Endothelial cell of umbilical vein (primary cell): Measurements from ENCODE around the gene PRDM16. TPM values are rescaled to one million over a fixed set of nuclear protein-coding genes. Genes with fewer than 3 reads are reported as not detected.

Experiments used
- BruUV-seq: library from RNA; stranded (reverse); fragments of 400-500 nt; replicated peaks from 2 replicates; lab custom pipeline; 2021; lab: Mats Ljungman, UMichigan
- CTCF ChIA-PET: fragments of 300-600, 350-600 bp; sonication (Branson Sonifier 250); formaldehyde crosslinking; loops from one replicate; lab custom pipeline; 2021; ENCODE audit warnings: antibody characterized with exemption, inconsistent platforms; lab: Charles Lee
- POLR2A ChIA-PET: fragments of 300-600, 350-600 bp; sonication (Branson Sonifier 250); formaldehyde crosslinking; loops from one replicate; lab custom pipeline; 2021; ENCODE audit warnings: antibody characterized with exemption, inconsistent platforms; lab: Charles Lee
- DNase-seq: peaks from one replicate; pipeline ENCODE4 v3.0.0-alpha.2; 2011; ENCODE audit warnings: low read depth, low spot score
- FAIRE-seq: peaks from 2 replicates; lab custom pipeline; 2011; peaks lifted over from hg19 to GRCh38; lab: Jason Lieb, UNC
- H2AFZ ChIP-seq: 2 replicates; pipeline ENCODE4 v1.6.0; 2012; ENCODE audit warnings: low read depth, low read length, control low read depth, inconsistent platforms
- H3K27ac ChIP-seq: 2 replicates; pipeline ENCODE4 v1.5.1; 2011; ENCODE audit warnings: low read depth, mild to moderate bottlenecking, control low read depth, low read length, moderate library complexity; ENCODE audit not compliant: insufficient read depth
- H3K27me3 ChIP-seq, 2 experiments: 2 replicates each; pipeline versions ENCODE4 v1.6.0 to v1.6.1; 2011; ENCODE audit warnings: low read length in 2 of 2, mixed read lengths in 1 of 2; ENCODE audit not compliant: control insufficient read depth in 2 of 2, insufficient read depth in 2 of 2
- H3K36me3 ChIP-seq, 2 experiments: 2 replicates in 1 of 2; 3 replicates in 1 of 2; pipeline ENCODE4 v1.5.1; 2011; ENCODE audit warnings: low read length in 2 of 2, mild to moderate bottlenecking in 1 of 2, moderate library complexity in 1 of 2; ENCODE audit not compliant: control insufficient read depth in 2 of 2, insufficient read depth in 2 of 2; ENCODE audit errors: extremely low read depth in 1 of 2
- H3K4me1 ChIP-seq: 3 replicates; pipeline ENCODE4 v1.5.1; 2011; ENCODE audit warnings: mild to moderate bottlenecking, low read length; ENCODE audit not compliant: control insufficient read depth, insufficient read depth; ENCODE audit errors: extremely low read depth
- H3K4me2 ChIP-seq: 2 replicates; pipeline ENCODE4 v1.6.1; 2011; ENCODE audit warnings: low read length, control low read depth, mixed read lengths; ENCODE audit not compliant: insufficient read depth
- H3K4me3 ChIP-seq, 3 experiments: fragments of 200-600 bp in 1 of 3; sonication (generic), shearing (Covaris generic) in 1 of 3; replicated peaks in 1 of 3; 2 replicates each; pipeline ENCODE4 v1.5.1; 2011 to 2016; ENCODE audit warnings: control low read depth in 3 of 3, low read length in 3 of 3, mild to moderate bottlenecking in 2 of 3, inconsistent platforms in 1 of 3, low read depth in 1 of 3, moderate library complexity in 1 of 3; ENCODE audit not compliant: insufficient read depth in 1 of 3
- H3K79me2 ChIP-seq: 2 replicates; pipeline ENCODE4 v1.6.0; 2012; ENCODE audit warnings: low read length, inconsistent platforms; ENCODE audit not compliant: control insufficient read depth, insufficient read depth
- H3K9ac ChIP-seq: replicated peaks from 2 replicates; pipeline ENCODE3; 2011; ENCODE audit warnings: low read length, control low read depth; ENCODE audit not compliant: insufficient read depth; ENCODE audit errors: extremely low read depth
- H3K9me1 ChIP-seq: replicated peaks from 3 replicates; pipeline ENCODE4 v1.6.0; 2011; ENCODE audit warnings: mild to moderate bottlenecking, low read length; ENCODE audit not compliant: control insufficient read depth, insufficient read depth; ENCODE audit errors: extremely low read depth
- H3K9me3 ChIP-seq: replicated peaks from 2 replicates; pipeline ENCODE4 v1.5.1; 2012; ENCODE audit warnings: low read length, inconsistent platforms; ENCODE audit not compliant: control insufficient read depth, insufficient read depth
- H4K20me1 ChIP-seq: replicated peaks from 2 replicates; pipeline ENCODE3; 2011; ENCODE audit warnings: mild to moderate bottlenecking, low read length; ENCODE audit not compliant: control insufficient read depth, insufficient read depth; ENCODE audit errors: extremely low read depth
- EZH2 ChIP-seq: IDR thresholded peaks from 2 replicates; pipeline ENCODE4 v1.6.1; 2012; ENCODE audit warnings: borderline replicate concordance, low read depth, mild to moderate bottlenecking, moderate library complexity, low read length, inconsistent platforms; ENCODE audit not compliant: severe bottlenecking
- FOS ChIP-seq: IDR thresholded peaks from 2 replicates; pipeline ENCODE4 v1.6.1; 2011; ENCODE audit warnings: mild to moderate bottlenecking, low read length, moderate library complexity, borderline replicate concordance; ENCODE audit not compliant: insufficient read depth
- GATA2 ChIP-seq: IDR thresholded peaks from 2 replicates; pipeline ENCODE4 v1.7.0; 2011; ENCODE audit warnings: low read depth, mild to moderate bottlenecking, moderate library complexity, mixed read lengths, low read length; ENCODE audit not compliant: insufficient read length, insufficient read depth
- JUN ChIP-seq: IDR thresholded peaks from 2 replicates; pipeline ENCODE4 v1.6.1; 2011; ENCODE audit warnings: borderline replicate concordance, low read depth; ENCODE audit not compliant: insufficient read length, insufficient read depth
- MYC ChIP-seq: IDR thresholded peaks from one replicate; pipeline ENCODE4 v1.6.1; 2011; ENCODE audit warnings: mild to moderate bottlenecking, low read depth, low read length
- POLR2A ChIP-seq: IDR thresholded peaks from 2 replicates; pipeline ENCODE4 v1.6.1; 2012; ENCODE audit warnings: low read depth, mild to moderate bottlenecking, control low read depth, low read length
- POLR2AphosphoS5 ChIP-seq: IDR thresholded peaks from 2 replicates; pipeline ENCODE4 v1.6.1; 2012; ENCODE audit warnings: low read depth, mild to moderate bottlenecking, control low read depth, low read length, moderate library complexity; ENCODE audit not compliant: insufficient read depth
- dilution Hi-C: fragments of 300-500 bp; cut with MboI; formaldehyde crosslinking; loops from one replicate; pipeline ENCODE4 v1.15.0; 2019; ENCODE audit warnings: low sequenced_read_pairs; ENCODE audit not compliant: extremely low pct_ligation_motif_present
- intact Hi-C: fragments of 100-400 bp; cut with micrococcal nuclease; formaldehyde crosslinking; loops from one replicate; pipeline ENCODE4 v1.10.0; 2022
- polyA plus RNA-seq, 4 experiments: library from polyadenylated mRNA; depleted of rRNA in 3 of 4; stranded (reverse) in 3 of 4; unstranded in 1 of 4; fragments of >200 nt; gene quantifications; 2 replicates each; pipeline versions ENCODE4 v1.2.1 to v1.2.3, GENCODE V29; 2011 to 2012; ENCODE audit warnings: missing spikeins in 1 of 4
- total RNA-seq: library from RNA; stranded (reverse); gene quantifications from 2 replicates; pipeline ENCODE4 v1.2.3, GENCODE V29; 2021
- TF ChIP-seq, protein P1 (sequence below): IDR thresholded peaks from 2 replicates; pipeline ENCODE4 v1.6.1; 2011; ENCODE audit not compliant: insufficient read depth, insufficient read length
- TF ChIP-seq, protein P2 (sequence below), 2 donors: IDR thresholded peaks; 1 replicate in 1 of 2; 2 replicates in 1 of 2; pipeline ENCODE4 v1.5.1; 2011; ENCODE audit warnings: low read length in 2 of 2, mild to moderate bottlenecking in 2 of 2, moderate library complexity in 2 of 2, control low read depth in 1 of 2, inconsistent platforms in 1 of 2, low read depth in 1 of 2; ENCODE audit not compliant: insufficient read depth in 1 of 2; ENCODE audit errors: extremely low read depth in 1 of 2

Gene PRDM16
- total and polyA plus RNA-seq, 2 donors (not counting 3 experiments of a cell fraction or from before 2014, with no cell fraction given): not detected

DNA sequence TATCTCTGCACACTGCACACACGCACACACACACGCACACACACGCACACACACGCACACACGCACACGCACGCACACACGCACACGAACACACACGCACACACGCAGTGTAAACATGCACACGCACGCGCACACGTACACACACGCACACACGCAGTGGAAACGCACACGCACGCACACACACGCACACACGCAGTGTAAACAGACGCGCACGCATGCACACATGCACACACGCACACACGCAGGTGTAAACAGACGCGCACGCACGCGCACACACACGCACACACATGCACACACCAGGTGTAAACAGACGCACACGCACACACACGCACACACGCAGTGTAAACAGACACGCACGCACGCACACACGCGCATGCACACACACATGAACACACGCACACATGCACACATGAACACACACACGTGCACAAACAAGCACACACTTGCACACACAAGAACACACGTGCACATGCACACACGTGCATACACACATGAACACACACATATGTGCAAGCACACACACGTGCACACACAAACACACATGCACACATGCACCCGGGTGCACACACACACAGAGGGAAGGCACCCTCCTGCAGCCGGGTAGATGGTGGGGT lies 45.2 kb downstream of the PRDM16 start:
- Histone ChIP-seq H3K27ac (no peak overlapping the region), H3K4me1 (no peaks in the 10 kb centered on the region), H3K4me3 (no peak overlapping the region), H3K79me2 (no peaks in the 10 kb centered on the region), H3K9me3 (peaks cover 6% of the 10 kb centered on the region), H3K27me3 (no peaks in the 10 kb centered on the region), H2AFZ (no peak overlapping the region), H3K9ac (no peak overlapping the region), H3K36me3 (no peaks in the 10 kb centered on the region), H3K4me2 (no peak overlapping the region), H4K20me1 (no peaks in the 10 kb centered on the region), H3K9me1 (no peaks in the 10 kb centered on the region)
- BruUV-seq: no TSS peak
- dilution Hi-C loops: no loop called here
- intact Hi-C loops: no loop called here
- POLR2A ChIA-PET: no interaction called here
- TF ChIP-seq POLR2AphosphoS5 (no peak), POLR2A (no peak), MYC (no peak), GATA2 (no peak), FOS (no peak), JUN (no peak), EZH2 (no peak)
- TF ChIP-seq, protein P1, sequence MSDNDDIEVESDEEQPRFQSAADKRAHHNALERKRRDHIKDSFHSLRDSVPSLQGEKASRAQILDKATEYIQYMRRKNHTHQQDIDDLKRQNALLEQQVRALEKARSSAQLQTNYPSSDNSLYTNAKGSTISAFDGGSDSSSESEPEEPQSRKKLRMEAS: no peak
- TF ChIP-seq, protein P2, sequence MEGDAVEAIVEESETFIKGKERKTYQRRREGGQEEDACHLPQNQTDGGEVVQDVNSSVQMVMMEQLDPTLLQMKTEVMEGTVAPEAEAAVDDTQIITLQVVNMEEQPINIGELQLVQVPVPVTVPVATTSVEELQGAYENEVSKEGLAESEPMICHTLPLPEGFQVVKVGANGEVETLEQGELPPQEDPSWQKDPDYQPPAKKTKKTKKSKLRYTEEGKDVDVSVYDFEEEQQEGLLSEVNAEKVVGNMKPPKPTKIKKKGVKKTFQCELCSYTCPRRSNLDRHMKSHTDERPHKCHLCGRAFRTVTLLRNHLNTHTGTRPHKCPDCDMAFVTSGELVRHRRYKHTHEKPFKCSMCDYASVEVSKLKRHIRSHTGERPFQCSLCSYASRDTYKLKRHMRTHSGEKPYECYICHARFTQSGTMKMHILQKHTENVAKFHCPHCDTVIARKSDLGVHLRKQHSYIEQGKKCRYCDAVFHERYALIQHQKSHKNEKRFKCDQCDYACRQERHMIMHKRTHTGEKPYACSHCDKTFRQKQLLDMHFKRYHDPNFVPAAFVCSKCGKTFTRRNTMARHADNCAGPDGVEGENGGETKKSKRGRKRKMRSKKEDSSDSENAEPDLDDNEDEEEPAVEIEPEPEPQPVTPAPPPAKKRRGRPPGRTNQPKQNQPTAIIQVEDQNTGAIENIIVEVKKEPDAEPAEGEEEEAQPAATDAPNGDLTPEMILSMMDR (IDR thresholded peaks at IDR 0.05; ENCODE audit: extremely low read depth in 1 of 2, insufficient read depth in 1 of 2, low read depth in 1 of 2, low read length in 2 of 2): no peak
- CTCF ChIA-PET: no interaction called here
- FAIRE-seq (no peak), DNase-seq (no peak)
